Measurements from ENCODE around the gene DGKZ. TPM values are rescaled to one million over a fixed set of nuclear protein-coding genes. Genes with fewer than 3 reads are reported as not detected.
"Not testable (repeated sequence)": the region's sequence is repeated elsewhere in the genome, so short reads cannot be mapped to it uniquely, and the experiment has no call there.

DGKZ gene
- total RNA-seq, 4 donors from 2014 or later = 13.5 to 55.3 (median 42.8) TPM

GRCh38 chr11:46376258-46377050 lies 29.2 kb downstream of the DGKZ start:
- no peaks in the 10 kb centered on the region for H3K4me1 ChIP-seq
- intact Hi-C loops (cut with DNase I; ENCODE audit: low total_unique reads) = no loop called here
- H3K27ac ChIP-seq = no peak overlapping the region
- H3K9me3 ChIP-seq = no peaks in the 10 kb centered on the region
- H3K36me3 ChIP-seq = no peaks in the 10 kb centered on the region
- H3K4me3 ChIP-seq = no peak overlapping the region
- TF ChIP-seq POLR2A (IDR thresholded peaks at IDR 0.05) (no peak), CTCF (IDR thresholded peaks at IDR 0.05) (no peak)
- no peaks in the 10 kb centered on the region for H3K27me3 ChIP-seq
- DNase-seq = no peak

GRCh38 chr11:46377290-46377689 lies 30.0 kb downstream of the DGKZ start:
- no peak for TF ChIP-seq POLR2A (IDR thresholded peaks at IDR 0.05)
- TF ChIP-seq CTCF (IDR thresholded peaks at IDR 0.05) = no peak
- H3K27me3 ChIP-seq = no peaks in the 10 kb centered on the region
- no peak overlapping the region for H3K27ac ChIP-seq
- no peak for DNase-seq
- H3K4me1 ChIP-seq = peaks cover 0 to 6% of the 10 kb centered on the region in 2 donors
- H3K4me3 ChIP-seq = no peak overlapping the region
- intact Hi-C loops (cut with DNase I; ENCODE audit: low total_unique reads) = no loop called here
- H3K36me3 ChIP-seq = no peaks in the 10 kb centered on the region
- no peaks in the 10 kb centered on the region for H3K9me3 ChIP-seq

- no peaks in the 10 kb centered on the region for H3K27me3 ChIP-seq
- H3K36me3 ChIP-seq = no peaks in the 10 kb centered on the region
- no peak for DNase-seq
- H3K9me3 ChIP-seq = no peaks in the 10 kb centered on the region
- H3K4me1 ChIP-seq = peaks cover 0 to 9% of the 10 kb centered on the region in 2 donors
- no peak overlapping the region for H3K27ac ChIP-seq
- TF ChIP-seq POLR2A (IDR thresholded peaks at IDR 0.05) (no peak), CTCF (IDR thresholded peaks at IDR 0.05) (no peak)
- no peak overlapping the region for H3K4me3 ChIP-seq
- intact Hi-C loops (cut with DNase I; ENCODE audit: low total_unique reads) = no loop called here
Observed at GRCh38 chr11:46377831-46378230, 30.6 kb downstream of the DGKZ start.

GRCh38 chr11:46378296-46378695 lies 31.0 kb downstream of the DGKZ start:
- Histone ChIP-seq H3K9me3 (no peaks in the 10 kb centered on the region), H3K27ac (no peak overlapping the region), H3K36me3 (no peaks in the 10 kb centered on the region), H3K27me3 (no peaks in the 10 kb centered on the region), H3K4me1 (peaks cover 0 to 9% of the 10 kb centered on the region in 2 donors), H3K4me3 (no peak overlapping the region)
- intact Hi-C loops (cut with DNase I; ENCODE audit: low total_unique reads) = no loop called here
- no peak for DNase-seq
- TF ChIP-seq CTCF (IDR thresholded peaks at IDR 0.05) (no peak), POLR2A (IDR thresholded peaks at IDR 0.05) (no peak)

GRCh38 chr11:46378811-46379481 lies 31.7 kb downstream of the DGKZ start:
- Histone ChIP-seq H3K27me3 (no peaks in the 10 kb centered on the region), H3K4me3 (no peak overlapping the region), H3K36me3 (no peaks in the 10 kb centered on the region), H3K4me1 (peaks cover 0 to 9% of the 10 kb centered on the region in 2 donors), H3K9me3 (no peaks in the 10 kb centered on the region), H3K27ac (peak overlapping the region in 1 of 2 donors; percentile 98)
- no peak for DNase-seq
- intact Hi-C loops (cut with DNase I; ENCODE audit: low total_unique reads) = no loop called here
- no peak for TF ChIP-seq CTCF (IDR thresholded peaks at IDR 0.05)
- TF ChIP-seq POLR2A (IDR thresholded peaks at IDR 0.05) = no peak

GRCh38 chr11:46379482-46380293 lies 32.4 kb downstream of the DGKZ start:
- H3K4me1 ChIP-seq; H3K27me3 ChIP-seq; DNase-seq; H3K36me3 ChIP-seq; H3K9me3 ChIP-seq; intact Hi-C loops (cut with DNase I; ENCODE audit: low total_unique reads): not testable (repeated sequence)
- peak overlapping the region in 1 of 2 donors; percentile 82 for H3K4me3 ChIP-seq
- H3K27ac ChIP-seq = peak overlapping the region; percentile 77 to 98
